Measurements from ENCODE around the gene SH2D7. TPM values are rescaled to one million over a fixed set of nuclear protein-coding genes. Genes with fewer than 3 reads are reported as not detected.

SH2D7 gene
- total RNA-seq, 1 experiment from 2014 or later = not detected

DNA sequence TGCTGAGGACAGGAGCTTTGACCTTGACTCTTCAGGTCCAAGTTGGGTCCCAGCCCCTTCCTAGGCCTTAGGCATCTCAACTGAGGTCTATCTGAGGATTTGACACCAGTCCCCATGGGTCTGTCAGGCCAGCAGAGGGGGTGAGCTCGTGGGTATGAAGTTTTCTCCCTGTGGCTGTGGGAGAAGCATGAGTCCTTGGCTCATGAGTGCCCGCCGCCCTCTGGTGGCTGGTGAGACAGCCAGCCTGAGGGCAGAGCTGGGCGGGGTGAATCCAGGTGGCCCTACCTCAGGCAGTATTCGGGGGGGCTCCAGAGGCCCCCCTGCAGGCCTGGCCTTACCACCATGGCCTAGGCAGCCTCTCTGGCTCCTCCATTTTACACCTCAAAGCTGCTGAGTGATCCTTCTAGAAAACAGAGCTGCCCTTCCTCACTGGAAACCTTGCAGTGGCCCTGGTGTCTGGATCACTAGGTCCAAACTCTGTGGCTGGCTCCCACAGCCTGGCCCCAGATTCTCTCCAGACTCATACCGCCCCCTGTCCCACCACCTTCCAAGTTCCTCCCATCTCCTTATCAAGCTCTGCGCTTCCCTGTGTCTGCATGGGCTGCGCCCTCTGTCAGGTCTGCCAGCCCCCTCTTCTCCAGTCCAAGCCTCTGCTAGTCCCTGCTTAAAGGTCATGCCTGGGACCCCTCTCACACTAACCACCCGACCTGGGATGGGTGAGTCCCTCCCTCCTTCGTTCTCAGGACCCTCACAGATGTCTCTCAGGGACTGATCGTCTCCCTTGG is 16.1 kb downstream of the SH2D7 start:
- Histone ChIP-seq H3K27me3 (ENCODE audit: low read length) (no peaks in the 10 kb centered on the region), H3K27ac (ENCODE audit: low read length) (no peak overlapping the region), H3F3A (ENCODE audit: low read length, unreplicated experiment) (no peaks in the 10 kb centered on the region), H2AFZ (ENCODE audit: low read length) (no peak overlapping the region), H3K9me2 (replicated peaks; ENCODE audit: low read length) (no peaks in the 10 kb centered on the region), H4K20me1 (ENCODE audit: low read length) (no peaks in the 10 kb centered on the region), H3K4me3 (ENCODE audit: low read length) (no peak overlapping the region), H3K4me2 (ENCODE audit: low read length) (no peak overlapping the region), H3K4me1 (ENCODE audit: insufficient read depth, low read length) (no peaks in the 10 kb centered on the region), H3K9ac (ENCODE audit: low read length) (no peak overlapping the region), H3K9me3 (ENCODE audit: low read length) (no peaks in the 10 kb centered on the region), H3K79me2 (ENCODE audit: low read length) (no peaks in the 10 kb centered on the region), H3K36me3 (ENCODE audit: low read depth, low read length) (no peaks in the 10 kb centered on the region)
- no TSS peak for BruUV-seq (replicated peaks)
- DNase-seq (peak; percentile 87), ATAC-seq (peak; percentile 94)
- POLR2A ChIA-PET (ENCODE audit: unreplicated experiment) = interaction anchor here (0.6 kb wide), 1 partner anchor 94 kb away, joined by 3 read pairs; no protein-coding TSS in a partner anchor
- TF ChIP-seq CTCF (conservative IDR thresholded peaks at IDR 0.05; ENCODE audit: low read depth, low read length) (peak; percentile 94), EZH2 (IDR thresholded peaks at IDR 0.05; ENCODE audit: low read length, unreplicated experiment) (no peak)
- intact Hi-C loops (cut with micrococcal nuclease) = loop anchor here (1.0 kb wide), 3 partner anchors 108 to 149 kb away; no protein-coding TSS in a partner anchor
- CTCF ChIA-PET = interaction anchor here (0.6 to 1.2 kb wide), 10 partner anchors 31 to 193 kb away, joined by 3 to 11 read pairs (median 4); no protein-coding TSS in a partner anchor

GRCh38 chr15:78109156-78109555 is 16.8 kb downstream of the SH2D7 start:
- H3K4me2 ChIP-seq (ENCODE audit: low read length) = no peak overlapping the region
- ChIA-PET POLR2A (ENCODE audit: unreplicated experiment) (no interaction called here), CTCF (no interaction called here)
- H3K36me3 ChIP-seq (ENCODE audit: low read depth, low read length) = no peaks in the 10 kb centered on the region
- no peak overlapping the region for H3K4me3 ChIP-seq (ENCODE audit: low read length)
- H3K27me3 ChIP-seq (ENCODE audit: low read length) = no peaks in the 10 kb centered on the region
- DNase-seq (no peak), ATAC-seq (no peak)
- H3K4me1 ChIP-seq (ENCODE audit: insufficient read depth, low read length) = no peaks in the 10 kb centered on the region
- BruUV-seq (replicated peaks) = no TSS peak
- no peaks in the 10 kb centered on the region for H4K20me1 ChIP-seq (ENCODE audit: low read length)
- H3F3A ChIP-seq (ENCODE audit: low read length, unreplicated experiment) = no peaks in the 10 kb centered on the region
- no peak overlapping the region for H2AFZ ChIP-seq (ENCODE audit: low read length)
- intact Hi-C loops (cut with micrococcal nuclease) = no loop called here
- TF ChIP-seq EZH2phosphoT487 (IDR thresholded peaks at IDR 0.05; ENCODE audit: borderline replicate concordance, low read length) (no peak), CTCF (conservative IDR thresholded peaks at IDR 0.05; ENCODE audit: low read depth, low read length) (no peak), EZH2 (IDR thresholded peaks at IDR 0.05; ENCODE audit: low read length, unreplicated experiment) (no peak)
- no peak overlapping the region for H3K9ac ChIP-seq (ENCODE audit: low read length)
- no peaks in the 10 kb centered on the region for H3K9me2 ChIP-seq (replicated peaks; ENCODE audit: low read length)
- no peaks in the 10 kb centered on the region for H3K79me2 ChIP-seq (ENCODE audit: low read length)
- H3K27ac ChIP-seq (ENCODE audit: low read length) = no peak overlapping the region
- no peaks in the 10 kb centered on the region for H3K9me3 ChIP-seq (ENCODE audit: low read length)

- no TSS peak for BruUV-seq (replicated peaks)
- Histone ChIP-seq H3K9me3 (ENCODE audit: low read length) (no peaks in the 10 kb centered on the region), H3K79me2 (ENCODE audit: low read length) (no peaks in the 10 kb centered on the region), H4K20me1 (ENCODE audit: low read length) (no peaks in the 10 kb centered on the region), H3K4me2 (ENCODE audit: low read length) (no peak overlapping the region), H2AFZ (ENCODE audit: low read length) (no peak overlapping the region), H3K9me2 (replicated peaks; ENCODE audit: low read length) (no peaks in the 10 kb centered on the region), H3K27ac (ENCODE audit: low read length) (no peak overlapping the region), H3K4me1 (ENCODE audit: insufficient read depth, low read length) (no peaks in the 10 kb centered on the region), H3F3A (ENCODE audit: low read length, unreplicated experiment) (no peaks in the 10 kb centered on the region), H3K36me3 (ENCODE audit: low read depth, low read length) (no peaks in the 10 kb centered on the region), H3K4me3 (ENCODE audit: low read length) (no peak overlapping the region), H3K9ac (ENCODE audit: low read length) (no peak overlapping the region), H3K27me3 (ENCODE audit: low read length) (no peaks in the 10 kb centered on the region)
- intact Hi-C loops (cut with micrococcal nuclease) = loop anchor here (5.0 kb wide), 1 partner anchor 307 kb away; no protein-coding TSS in a partner anchor
- CTCF ChIA-PET = no interaction called here
- DNase-seq = no peak
- TF ChIP-seq CTCF (conservative IDR thresholded peaks at IDR 0.05; ENCODE audit: low read depth, low read length) = no peak
- TF ChIP-seq EZH2phosphoT487 (IDR thresholded peaks at IDR 0.05; ENCODE audit: borderline replicate concordance, low read length) = no peak
- TF ChIP-seq EZH2 (IDR thresholded peaks at IDR 0.05; ENCODE audit: low read length, unreplicated experiment) = no peak
- no peak for ATAC-seq
- POLR2A ChIA-PET (ENCODE audit: unreplicated experiment) = no interaction called here
These were observed 17.7 kb downstream of the SH2D7 start for GRCh38 chr15:78110096-78110495.
